Right ventricle myocardium superior (tissue), 1 donor: ENCODE data around the gene NPRL2. TPM values are rescaled to one million over a fixed set of nuclear protein-coding genes. Genes with fewer than 3 reads are reported as not detected.
A peak's percentile ranks its signal among the peaks of the same experiment; 100 is the strongest.

Experiments used
- ATAC-seq: fragments of 200-7000 bp; cut with Tn5 transposase; one replicate; pipeline ENCODE4 v1.9.1; 2020; ENCODE audit warnings: mild to moderate bottlenecking; ENCODE audit not compliant: poor library complexity
- DNase-seq: peaks from one replicate; pipeline ENCODE4 v3.0.0-alpha.2; 2020
- intact Hi-C: fragments of 100-400 bp; cut with DNase I; formaldehyde crosslinking; loops from one replicate; pipeline ENCODE4 v1.11.2; 2022
- total RNA-seq: library from RNA; stranded (reverse); fragmentation: NEBNext Ultra II Directional; extraction: Animal tissue kit (Norgen Biotek cat#: 25700); gene quantifications from one replicate; pipeline ENCODE4 v1.2.1, GENCODE V29; 2021
- donor health status: DM: no; HTN: yes; CAD: no; lungs with severe emphysema.

NPRL2 gene
- total RNA-seq, 1 donor from 2014 or later: 14.8 TPM

DNA sequence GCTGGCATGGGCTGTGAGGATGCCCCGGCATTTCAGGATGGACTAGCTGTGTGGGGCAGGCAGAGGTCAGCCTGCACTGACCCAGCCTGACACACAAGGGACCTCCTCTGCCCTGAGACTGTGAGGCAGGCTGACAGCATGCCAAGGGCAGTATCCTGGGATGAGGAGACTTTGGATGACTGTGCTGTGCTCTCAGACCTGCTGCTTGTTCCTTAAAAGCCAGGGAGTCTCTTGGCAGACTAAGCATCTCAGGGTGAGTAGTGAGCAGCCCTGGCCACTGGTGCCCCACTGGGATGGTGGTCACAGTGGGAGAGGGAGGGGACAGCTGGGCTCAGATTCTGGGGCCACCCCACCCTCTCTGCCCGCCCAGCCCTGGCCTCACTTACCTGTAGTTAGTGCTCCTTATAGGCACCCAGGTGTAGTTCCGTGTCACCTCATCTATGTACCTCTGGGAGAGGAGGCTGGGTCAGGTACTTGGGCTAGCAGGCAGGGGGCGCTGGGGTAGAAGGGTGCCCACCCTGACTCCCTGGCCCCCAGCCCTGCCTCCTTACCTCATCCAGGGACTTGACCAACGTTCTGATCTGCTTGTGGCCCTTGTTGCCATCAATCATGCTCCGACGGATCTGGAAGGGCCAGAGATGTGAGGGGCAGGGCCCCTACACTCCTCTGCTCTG lies 24.8 kb upstream of the NPRL2 start:
- intact Hi-C loops: no loop called here
- DNase-seq: no peak
- no peak for ATAC-seq

DNA sequence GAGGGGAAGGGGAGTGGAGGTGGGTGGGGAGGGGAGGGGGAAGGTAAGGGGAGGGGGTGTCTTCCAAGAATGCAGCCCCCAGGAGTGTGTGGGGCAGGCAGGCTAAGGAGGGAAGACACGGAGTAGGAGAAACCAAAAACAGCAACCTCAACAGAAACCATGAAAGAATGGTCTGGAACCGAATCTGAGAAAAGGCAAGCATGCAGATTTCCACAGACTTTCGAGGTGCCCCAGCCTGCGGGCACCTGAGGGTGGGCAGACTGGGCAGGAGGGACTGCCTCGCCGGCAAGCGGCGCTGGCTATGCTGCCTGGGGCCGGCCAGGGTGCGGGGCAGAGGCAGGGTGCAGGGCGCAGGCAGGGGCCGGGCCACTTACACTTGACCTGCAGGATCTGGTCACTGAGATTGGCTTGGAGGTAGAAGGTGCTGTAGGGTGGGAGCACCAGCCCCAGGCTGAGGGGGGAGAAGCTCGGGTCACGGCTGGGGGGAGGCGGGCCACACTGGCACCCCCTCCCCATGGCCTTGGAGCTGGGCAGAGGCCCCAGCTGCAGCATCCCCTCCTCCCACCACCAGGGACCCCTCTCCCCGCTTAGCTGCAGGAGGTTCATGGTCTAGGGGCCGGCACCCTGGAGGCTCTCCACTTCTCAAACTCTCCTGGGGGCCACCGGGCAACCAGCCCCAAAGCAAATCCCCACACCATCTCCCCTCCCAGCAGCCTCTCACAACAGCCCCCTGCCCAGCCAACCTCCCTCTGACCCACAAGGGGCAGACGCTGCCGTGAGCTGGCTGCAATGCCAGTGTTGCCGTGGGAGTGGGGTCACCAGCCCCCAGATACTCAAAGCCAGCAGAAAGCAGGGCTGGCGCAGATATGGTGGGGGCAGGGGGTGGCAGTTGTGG lies 24.0 kb upstream of the NPRL2 start:
- intact Hi-C loops: no loop called here
- DNase-seq (no peak), ATAC-seq (no peak)

DNA sequence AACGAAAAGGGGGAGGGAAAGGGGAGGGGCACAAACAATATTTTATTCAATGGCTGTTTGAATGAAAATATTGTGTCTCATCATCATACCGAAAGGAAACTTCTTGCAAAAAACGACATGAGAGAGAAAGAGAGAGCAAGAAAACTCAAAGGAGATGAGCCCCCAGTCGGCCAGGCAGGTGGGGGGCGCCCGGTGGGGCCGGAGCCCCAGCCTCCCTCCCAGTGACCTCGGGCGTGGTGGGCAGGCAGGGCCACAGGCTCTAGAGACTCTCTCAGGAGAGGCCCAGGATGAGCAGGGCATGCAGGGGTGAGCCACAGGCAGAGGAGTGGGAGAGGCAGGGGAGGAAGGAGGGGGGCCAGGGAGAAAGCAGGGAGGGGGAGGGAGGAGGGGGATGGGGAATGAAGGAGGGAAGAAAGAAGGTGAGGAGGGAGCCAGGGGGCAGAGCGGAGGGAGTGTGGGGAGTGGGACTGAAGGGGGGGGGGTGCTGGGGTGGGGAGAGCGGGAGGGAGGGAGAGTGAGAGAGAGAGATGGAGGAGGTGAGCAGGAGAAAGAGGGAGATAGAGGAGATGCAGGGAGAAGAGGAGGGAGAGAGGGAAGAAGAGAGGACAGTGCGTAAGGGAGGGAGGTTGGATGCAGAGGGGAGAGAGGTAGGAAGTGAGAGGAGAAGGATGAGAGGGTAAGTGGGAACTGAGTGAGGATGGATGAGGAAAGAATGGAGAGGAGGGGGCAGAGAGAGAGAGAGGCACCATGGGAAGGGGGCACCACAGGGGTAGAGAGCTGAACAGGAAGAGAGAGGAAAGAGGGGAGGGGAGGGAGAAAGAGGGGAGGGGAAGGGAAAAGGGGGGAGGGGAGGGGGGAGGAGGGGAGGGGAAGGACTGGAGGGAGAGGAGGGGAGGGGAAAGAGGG lies 22.8 kb upstream of the NPRL2 start:
- intact Hi-C loops: no loop called here
- DNase-seq (no peak), ATAC-seq (no peak)

DNA sequence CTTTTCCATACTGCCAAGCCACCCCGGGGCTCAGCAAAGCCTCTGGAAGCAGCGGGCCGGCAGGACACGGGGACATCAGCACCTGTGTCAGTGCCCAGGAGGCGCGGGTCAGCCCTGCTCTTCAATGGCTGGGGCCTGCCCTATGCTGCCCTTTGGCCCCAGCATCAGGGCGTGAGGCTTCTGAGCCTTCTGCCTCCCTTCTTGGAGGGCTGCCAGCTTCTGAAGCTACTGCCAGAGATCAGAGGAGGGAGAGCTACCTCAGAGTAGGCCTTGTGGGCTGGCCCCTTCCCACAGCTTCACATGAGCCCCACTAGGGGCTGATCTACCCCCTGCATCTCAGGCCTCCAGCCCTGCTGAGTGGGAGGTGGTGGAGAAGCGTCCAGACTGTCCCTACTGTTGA lies 21.8 kb upstream of the NPRL2 start:
- intact Hi-C loops: no loop called here
- ATAC-seq: no peak
- no peak for DNase-seq

DNA sequence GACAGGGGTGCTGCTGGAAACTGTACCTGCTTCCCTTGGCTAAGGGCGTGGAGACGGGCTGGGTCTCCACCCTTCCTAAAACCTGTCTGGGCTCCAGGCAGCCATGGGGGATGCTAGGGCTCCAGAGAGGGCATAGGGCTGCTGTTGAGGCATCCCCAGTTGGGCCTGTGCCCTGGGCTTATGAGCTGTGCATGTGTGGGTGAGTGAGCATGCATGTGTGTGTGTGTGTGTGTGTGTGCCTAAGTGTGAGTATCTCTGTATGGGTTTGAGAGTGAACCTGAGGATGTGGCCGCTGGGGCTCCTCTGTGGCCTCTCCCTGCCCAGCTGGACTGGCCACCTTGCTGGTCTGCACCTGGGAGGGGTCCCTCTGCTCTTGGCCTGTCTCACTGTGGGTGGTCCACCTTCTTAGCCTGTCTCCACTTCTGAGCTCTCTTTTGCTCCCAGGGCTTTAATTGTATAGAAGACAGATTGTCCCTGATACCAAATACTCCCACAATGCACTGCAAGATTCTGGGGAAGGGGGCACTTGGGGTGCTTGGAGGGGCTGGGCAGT lies 20.6 kb upstream of the NPRL2 start:
- DNase-seq (no peak), ATAC-seq (no peak)
- intact Hi-C loops: no loop called here

- ATAC-seq (no peak), DNase-seq (no peak)
- intact Hi-C loops: no loop called here
Observed at GRCh38 chr3:50370594-50370993, 20.0 kb upstream of the NPRL2 start.

- ATAC-seq (no peak), DNase-seq (no peak)
- intact Hi-C loops: no loop called here
Observed at GRCh38 chr3:50369012-50369670, 18.6 kb upstream of the NPRL2 start.

GRCh38 chr3:50365842-50366220 lies 15.3 kb upstream of the NPRL2 start:
- no peak for DNase-seq
- ATAC-seq: no peak
- intact Hi-C loops: no loop called here

GRCh38 chr3:50365080-50365841 lies 14.7 kb upstream of the NPRL2 start:
- intact Hi-C loops: no loop called here
- peak; percentile 92 for ATAC-seq
- DNase-seq: peak; percentile 91

- ATAC-seq: peak; percentile 33
- intact Hi-C loops: no loop called here
- DNase-seq: no peak
Observed at GRCh38 chr3:50364573-50365079, 14.1 kb upstream of the NPRL2 start.

- intact Hi-C loops: no loop called here
- no peak for ATAC-seq
- DNase-seq: no peak
Observed at GRCh38 chr3:50359760-50360110, 9.2 kb upstream of the NPRL2 start.

GRCh38 chr3:50358911-50359759 lies 8.6 kb upstream of the NPRL2 start, which contains the start of gene TMEM115:
TSS of gene TMEM115 (minus strand) at chr3:50359521. CDS start at chr3:50359063, 458 bp downstream.
- intact Hi-C loops: no loop called here
- DNase-seq: peak; percentile 97
- ATAC-seq: peak; percentile 97

DNA sequence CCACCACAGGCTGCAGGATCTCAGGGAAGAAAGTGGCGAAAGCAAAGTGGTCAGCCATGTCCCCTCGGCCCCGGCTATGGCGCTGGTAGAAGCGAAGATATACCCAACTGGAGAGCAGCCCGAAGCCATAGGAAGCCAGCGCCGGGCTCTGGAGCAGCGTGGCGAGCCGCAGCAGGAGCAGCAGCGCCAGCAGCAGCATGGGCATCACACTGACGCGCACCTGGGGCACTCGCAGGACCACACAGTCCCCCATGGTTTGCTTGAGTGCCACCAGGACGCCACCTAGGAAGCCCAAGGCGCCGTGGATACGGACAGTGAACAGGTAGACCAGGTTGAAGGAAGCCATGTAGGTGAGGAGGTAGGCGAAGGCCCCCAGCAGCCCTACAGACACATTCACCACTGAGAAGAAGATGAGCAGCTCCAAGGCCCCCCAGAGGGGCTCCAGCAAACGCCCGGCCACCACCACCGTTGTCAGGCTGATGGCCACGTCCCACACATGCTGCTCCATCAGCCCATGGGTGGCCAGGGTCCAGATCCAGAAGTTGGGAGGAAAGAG lies 7.9 kb upstream of the NPRL2 start:
- no peak for ATAC-seq
- no peak for DNase-seq
- intact Hi-C loops: no loop called here

DNA sequence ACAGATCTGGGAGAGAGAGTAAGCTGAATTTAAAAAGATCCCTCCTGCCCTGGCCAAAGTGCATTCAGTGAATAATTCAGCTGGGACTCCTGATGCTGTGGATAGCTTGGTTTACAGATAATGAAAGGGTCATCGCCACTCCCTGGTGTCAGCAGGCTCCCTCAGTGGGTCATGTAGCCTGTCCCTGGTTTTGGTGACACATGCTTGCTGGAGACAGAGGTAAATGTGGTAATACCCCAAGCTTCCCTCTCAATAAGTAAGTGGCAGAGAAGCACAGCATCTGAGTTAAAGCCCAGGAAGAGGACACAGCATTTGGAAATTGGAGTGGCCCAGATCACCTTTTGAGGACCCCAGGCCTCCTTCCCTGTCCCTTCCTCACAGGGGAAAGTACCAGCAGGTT lies 6.9 kb upstream of the NPRL2 start:
- no peak for ATAC-seq
- intact Hi-C loops: no loop called here

DNA sequence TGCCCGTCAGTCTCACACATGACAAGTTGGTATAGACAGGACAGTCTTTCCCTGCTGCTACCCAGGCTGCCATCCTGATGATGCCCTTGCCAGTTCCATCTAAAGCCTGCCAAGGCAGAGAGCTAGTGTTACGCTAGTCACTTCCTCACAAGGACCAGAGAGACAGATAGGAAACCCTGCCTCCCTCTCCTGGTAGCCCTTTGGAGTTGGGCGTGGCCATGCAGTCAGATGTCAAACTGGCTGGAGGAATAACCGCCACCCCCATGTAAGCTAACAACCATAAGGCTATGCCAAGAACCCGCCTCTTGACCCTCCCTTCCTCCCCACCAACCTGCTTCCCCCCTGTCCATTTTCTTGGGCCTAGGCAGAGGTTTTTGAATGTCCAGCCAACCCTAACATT lies 6.0 kb upstream of the NPRL2 start:
- ATAC-seq (peak; percentile 9), DNase-seq (peak; percentile 59)
- intact Hi-C loops: no loop called here

More for the DNA sequence above, 6.9 kb upstream of the NPRL2 start:
- no peak for DNase-seq

GRCh38 chr3:50355829-50356552 lies 5.4 kb upstream of the NPRL2 start:
- intact Hi-C loops: no loop called here
- DNase-seq (no peak), ATAC-seq (no peak)
